ENCODE measurements around the gene PLAAT2. TPM values are rescaled to one million over a fixed set of nuclear protein-coding genes. Genes with fewer than 3 reads are reported as not detected.
A peak's percentile ranks its signal among the peaks of the same experiment; 100 is the strongest.

PLAAT2 gene
- total and polyA plus RNA-seq, 4 donors, result 0.32 to 0.44 TPM; not detected in 2

GRCh38 chr11:63609536-63609935 is 46.4 kb upstream of the PLAAT2 start:
- H3K36me3 ChIP-seq (ENCODE audit: control insufficient read depth in 4 of 4, insufficient read depth in 3 of 4, low read depth in 1 of 4, low read length in 3 of 4), result peaks cover 0 to 2% (median 0%) of the 10 kb centered on the region in 4 donors
- no peaks in the 10 kb centered on the region for H3K9me3 ChIP-seq (ENCODE audit: control insufficient read depth in 4 of 4, low read length in 3 of 4)
- no peaks in the 10 kb centered on the region for H3K27me3 ChIP-seq (ENCODE audit: control insufficient read depth in 4 of 4, insufficient read depth in 4 of 4, low read length in 3 of 4)
- H3K9ac ChIP-seq (ENCODE audit: low read depth in 1 of 2, low read length in 2 of 2), result peak overlapping the region in 1 of 2 donors; percentile 26
- DNase-seq (ENCODE audit: low spot score), result no peak
- TF ChIP-seq ZBTB33 (IDR thresholded peaks at IDR 0.05) (peak; percentile 44), MAX (IDR thresholded peaks at IDR 0.05) (peak; percentile 99), TAF1 (conservative IDR thresholded peaks at IDR 0.05) (no peak), HNF4G (IDR thresholded peaks at IDR 0.05) (peak; percentile 97), RXRA (IDR thresholded peaks at IDR 0.05) (peak; percentile 93 to 95), REST (IDR thresholded peaks at IDR 0.05) (peak; percentile 70), NR2F2 (IDR thresholded peaks at IDR 0.05) (peak; percentile 45), YY1 (IDR thresholded peaks at IDR 0.05) (peak; percentile 60), CTCF (IDR thresholded peaks at IDR 0.05; ENCODE audit: low read depth, low read length, missing input control) (no peak), EGR1 (IDR thresholded peaks at IDR 0.05; ENCODE audit: low read depth in 2 of 2) (peak; percentile 36 to 86), GABPA (IDR thresholded peaks at IDR 0.05 in 1 of 2, conservative IDR thresholded peaks at IDR 0.05 in 1 of 2) (peak in 1 of 2 donors; percentile 34), SP1 (IDR thresholded peaks at IDR 0.05) (peak; percentile 94), FOXA2 (IDR thresholded peaks at IDR 0.05) (peak; percentile 14), ATF3 (IDR thresholded peaks at IDR 0.05) (peak; percentile 77), FOXA1 (IDR thresholded peaks at IDR 0.05) (peak; percentile 76), HNF4A (conservative IDR thresholded peaks at IDR 0.05) (peak; percentile 97 to 99), JUND (IDR thresholded peaks at IDR 0.05) (peak; percentile 87 to 91), RAD21 (IDR thresholded peaks at IDR 0.05) (peak; percentile 34 to 41)
- peaks cover 5 to 34% (median 31%) of the 10 kb centered on the region in 4 donors for H3K4me1 ChIP-seq (ENCODE audit: control insufficient read depth in 4 of 4, insufficient read depth in 4 of 4, low read length in 3 of 4)
- H3K27ac ChIP-seq (ENCODE audit: low read depth in 1 of 2, low read length in 2 of 2), result peak overlapping the region; percentile 69 to 91
- 23% methylated on average over 4 of the region's 4 CpGs for WGBS
- H3K4me3 ChIP-seq (ENCODE audit: low read depth in 1 of 3, low read length in 3 of 3), result peak overlapping the region in 2 of 3 donors; percentile 4 to 14
